Measurements from ENCODE around the gene PPP2R2B.
"Not testable (repeated sequence)": the region's sequence is repeated elsewhere in the genome, so short reads cannot be mapped to it uniquely, and the experiment has no call there.

PPP2R2B gene

GRCh38 chr5:146641941-146642340, 236.6 kb downstream of the PPP2R2B start:
- FAIRE-seq: no peak

DNA sequence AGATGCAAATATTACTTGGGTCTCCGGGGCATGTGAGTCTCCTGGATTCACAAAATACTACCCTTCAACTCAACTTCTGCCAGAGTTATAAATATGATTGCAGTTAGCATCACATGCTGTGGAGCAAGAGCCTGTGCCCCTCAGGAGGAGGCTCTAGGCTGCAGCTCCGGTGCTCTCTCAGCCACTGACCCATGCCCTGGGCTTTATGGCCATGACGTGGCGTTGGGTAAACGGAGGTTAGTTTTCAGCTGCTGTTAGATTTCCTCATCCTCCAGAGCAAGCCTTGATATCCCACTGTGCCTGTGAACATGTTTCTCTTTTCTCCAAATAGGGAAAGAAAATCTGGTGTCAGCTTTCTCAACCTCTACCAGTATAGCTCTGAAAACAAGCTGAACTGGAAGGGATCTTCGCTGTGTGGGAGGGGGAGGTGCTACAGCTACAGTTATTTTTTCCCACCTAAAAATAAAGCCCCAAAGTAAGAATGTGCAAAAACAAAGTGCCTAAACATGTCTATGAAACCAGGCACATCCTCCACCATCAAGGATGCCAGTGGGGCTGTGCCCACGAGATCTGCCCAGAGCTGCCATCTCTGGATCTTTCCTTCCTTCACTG, 238.2 kb downstream of the PPP2R2B start:
- no peak for FAIRE-seq

- no peak for FAIRE-seq
These were observed 243.1 kb downstream of the PPP2R2B start for GRCh38 chr5:146635443-146635842.

DNA sequence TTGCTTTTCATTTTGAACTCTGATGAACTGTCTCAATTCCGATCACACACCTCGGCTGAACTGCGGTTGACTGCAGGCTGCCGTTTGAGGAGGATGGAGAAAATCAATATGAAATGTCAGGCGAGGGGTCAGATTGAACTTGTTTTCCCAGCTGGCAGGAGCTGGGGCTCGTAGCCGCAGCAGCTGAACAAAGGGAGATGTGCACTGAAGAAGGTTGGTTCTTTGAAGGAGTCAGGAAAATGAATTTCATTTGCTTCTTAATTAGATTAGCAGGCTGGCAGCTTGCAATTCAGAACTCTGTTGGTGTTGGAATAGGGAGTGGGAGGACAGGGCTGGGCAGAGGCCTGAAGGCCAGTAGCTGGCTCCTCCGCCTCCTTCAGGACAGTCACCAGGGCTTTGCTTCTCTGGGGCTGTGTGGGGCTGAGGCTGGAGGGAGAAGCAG, 245.2 kb downstream of the PPP2R2B start:
- FAIRE-seq: no peak

DNA sequence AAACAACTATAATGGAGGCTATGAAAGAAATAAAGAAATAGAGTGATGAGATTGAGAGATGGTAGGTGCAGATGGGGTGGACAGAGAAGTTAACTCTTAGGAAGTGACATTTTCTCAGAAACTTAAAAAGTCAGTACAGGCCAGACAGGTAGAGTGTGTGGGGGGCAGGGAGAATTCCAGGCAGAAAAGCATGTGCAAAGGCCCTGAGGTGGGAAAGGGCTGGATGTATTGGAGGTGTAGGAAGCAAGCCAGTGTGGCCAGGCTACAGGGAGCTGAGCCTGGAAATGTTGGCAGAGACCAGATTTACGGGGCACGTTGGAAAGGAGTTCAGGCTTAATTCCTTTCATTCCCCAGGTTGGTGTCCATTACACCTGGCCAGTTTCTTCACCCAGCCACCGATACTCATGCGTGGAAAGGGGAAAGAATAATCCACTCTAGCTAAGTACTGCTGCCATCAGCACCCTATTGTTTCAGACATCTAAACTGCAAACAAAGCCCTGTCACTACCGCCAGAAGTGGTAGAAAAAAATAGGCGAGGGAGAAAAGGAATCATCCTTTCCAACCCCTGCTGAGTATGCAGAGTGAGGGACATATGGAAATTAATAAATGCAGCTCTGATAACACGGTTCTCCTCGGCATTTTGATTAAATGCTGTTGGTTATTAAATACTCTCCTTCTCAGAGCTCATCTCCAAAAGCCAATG, 245.8 kb downstream of the PPP2R2B start:
- FAIRE-seq: no peak

DNA sequence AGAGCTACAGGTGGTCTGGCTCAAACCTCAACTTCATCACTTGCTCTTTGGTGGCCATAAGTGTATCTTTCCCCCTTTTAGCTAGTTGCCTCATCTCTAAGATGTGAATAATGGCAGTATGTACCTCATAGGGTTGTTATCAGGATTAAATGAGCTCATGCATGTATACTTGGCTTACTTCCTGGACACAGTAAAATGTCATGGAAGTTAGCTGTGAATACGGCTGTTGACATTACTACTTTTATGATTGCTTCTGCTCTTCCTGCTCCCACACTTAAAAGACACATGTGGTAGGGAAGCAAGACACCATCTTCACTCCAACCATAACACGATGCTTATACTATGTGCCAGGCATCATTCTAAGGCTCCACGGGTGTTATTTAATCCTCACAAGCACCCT, 248.1 kb downstream of the PPP2R2B start:
- no peak for FAIRE-seq

- FAIRE-seq: no peak
These were observed 249.6 kb downstream of the PPP2R2B start for GRCh38 chr5:146628950-146629349.

- FAIRE-seq: no peak
These were observed 251.6 kb downstream of the PPP2R2B start for GRCh38 chr5:146626936-146627335.

GRCh38 chr5:146624179-146624578, 254.4 kb downstream of the PPP2R2B start:
- no peak for FAIRE-seq

DNA sequence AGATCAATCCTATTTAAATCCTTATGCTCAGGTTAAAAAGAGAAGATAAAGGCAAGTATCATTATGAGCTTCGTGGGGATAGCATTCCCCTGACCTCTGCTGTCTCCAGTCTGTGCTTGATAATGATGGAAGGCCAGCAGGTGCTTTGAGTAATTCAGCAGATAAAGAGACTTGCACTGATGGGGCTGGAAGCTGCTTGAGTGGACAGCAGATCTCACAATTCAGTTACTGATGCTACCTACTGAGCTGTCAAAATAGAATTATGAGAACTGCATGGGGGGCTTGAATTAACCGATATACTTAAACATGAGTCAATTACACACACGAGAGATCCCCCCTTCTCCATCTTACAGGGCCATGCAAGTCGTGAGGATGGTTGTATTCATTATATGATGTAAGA, 254.9 kb downstream of the PPP2R2B start:
- no peak for FAIRE-seq

- no peak for FAIRE-seq
These were observed 255.5 kb downstream of the PPP2R2B start for GRCh38 chr5:146623009-146623408.

- no peak for FAIRE-seq
These were observed 256.2 kb downstream of the PPP2R2B start for GRCh38 chr5:146622391-146622790.

DNA sequence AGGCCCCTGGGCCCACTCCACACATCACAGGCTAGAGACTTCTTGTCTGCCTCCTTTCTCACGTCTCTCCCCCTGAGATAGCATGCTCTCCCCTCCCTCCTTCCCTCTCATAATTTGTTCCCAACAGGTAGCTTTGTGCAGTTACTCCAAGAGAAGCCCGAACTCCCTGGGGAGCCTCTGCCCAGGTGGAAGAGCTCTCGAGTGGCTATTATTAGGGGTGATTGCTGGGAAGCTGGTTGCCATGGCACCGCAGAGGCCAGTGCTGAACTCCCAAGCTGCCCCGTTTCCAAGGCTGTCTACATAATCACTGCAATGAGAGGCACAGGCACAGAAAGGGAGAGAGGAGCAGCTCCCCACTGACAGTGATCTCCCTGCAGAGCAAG, 257.9 kb downstream of the PPP2R2B start:
- FAIRE-seq: no peak

DNA sequence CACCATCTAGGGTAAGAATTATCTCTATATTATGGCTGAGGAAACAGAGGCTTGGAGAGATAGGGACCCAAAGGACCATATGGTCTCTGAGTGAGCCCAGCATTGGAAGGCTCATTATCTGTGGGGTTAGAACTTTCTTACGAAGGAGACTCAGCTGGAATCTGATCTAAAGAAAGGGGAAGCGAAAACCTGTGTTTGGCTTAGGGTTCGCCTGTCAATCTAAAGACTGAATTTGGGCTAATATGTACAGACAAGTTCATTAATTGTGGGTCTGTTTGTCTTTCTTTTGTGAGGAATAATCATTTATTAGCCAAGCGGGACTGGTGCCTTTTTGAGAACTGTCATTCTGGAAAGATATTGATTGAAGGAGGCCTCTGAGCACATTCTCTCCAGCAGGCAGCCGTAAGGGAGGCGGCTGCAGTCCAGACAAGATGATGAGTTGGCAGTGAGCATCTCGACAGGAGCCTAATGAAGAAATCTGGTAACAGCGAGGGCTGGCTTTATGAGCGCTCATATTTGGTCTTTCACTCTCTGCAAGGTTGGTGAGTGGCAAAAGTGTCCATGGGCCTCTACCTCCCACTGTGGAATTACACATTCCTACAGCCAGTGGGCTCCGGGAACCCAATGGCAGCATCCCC, 258.4 kb downstream of the PPP2R2B start:
- FAIRE-seq: no peak

- no peak for FAIRE-seq
These were observed 260.1 kb downstream of the PPP2R2B start for GRCh38 chr5:146618434-146618833.

- FAIRE-seq: not testable (repeated sequence)
These were observed 268.8 kb downstream of the PPP2R2B start for GRCh38 chr5:146609731-146610130.

DNA sequence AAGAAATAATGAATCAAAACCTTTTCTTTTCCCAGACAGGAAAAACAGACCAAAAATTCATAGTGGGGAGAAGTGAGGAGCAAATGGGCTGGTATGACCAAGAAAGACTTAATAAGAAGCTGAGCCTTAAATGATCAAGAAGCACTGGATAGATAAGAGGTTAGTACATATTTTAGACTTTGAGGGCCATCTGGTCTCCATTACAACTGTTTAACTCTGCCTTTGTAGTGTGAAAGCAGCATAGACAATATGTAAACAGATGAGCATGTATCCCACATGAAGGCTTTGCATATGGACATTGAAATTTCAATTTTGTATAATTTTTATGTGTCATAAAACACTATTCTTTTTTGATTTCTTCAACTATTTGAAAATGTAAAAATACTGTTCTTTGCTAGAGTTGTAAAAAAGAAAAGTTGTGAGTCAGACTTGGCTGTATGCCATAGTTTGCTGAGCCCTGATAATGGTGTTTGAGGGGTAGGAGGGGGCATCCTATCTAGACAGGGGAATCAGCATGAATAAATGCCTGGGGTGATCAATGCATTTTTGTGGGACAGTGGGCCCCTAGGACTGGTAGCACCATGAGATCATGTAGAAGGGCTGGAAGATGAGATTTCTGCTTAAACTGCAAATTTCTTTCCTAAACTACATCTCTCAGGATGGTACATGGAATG, 270.8 kb downstream of the PPP2R2B start:
- no peak for FAIRE-seq

DNA sequence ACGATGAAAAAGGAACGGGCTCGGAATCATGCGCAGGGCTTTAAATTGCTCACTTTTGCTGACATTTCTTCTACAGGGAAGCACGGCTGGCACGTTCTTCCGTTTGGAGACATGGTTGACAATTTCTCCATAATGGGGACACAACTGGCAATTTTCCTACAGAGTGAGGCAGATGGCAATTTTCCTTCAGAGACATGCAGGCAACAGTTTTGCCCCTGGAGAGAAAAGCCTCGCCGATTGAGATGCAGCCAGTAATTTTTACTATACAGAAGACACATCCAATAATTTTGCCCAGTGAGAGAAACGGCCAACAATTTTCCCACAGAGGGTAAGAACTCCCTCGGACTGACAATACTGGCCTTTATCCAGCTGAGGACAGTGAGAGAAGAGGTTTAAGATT, 271.7 kb downstream of the PPP2R2B start:
- FAIRE-seq: no peak

- no peak for FAIRE-seq
These were observed 278.2 kb downstream of the PPP2R2B start for GRCh38 chr5:146600376-146600775.

GRCh38 chr5:146599261-146599660, 279.3 kb downstream of the PPP2R2B start:
- FAIRE-seq: no peak

- no peak for FAIRE-seq
These were observed 283.5 kb downstream of the PPP2R2B start for GRCh38 chr5:146595088-146595487.

GRCh38 chr5:146592352-146592751, 286.2 kb downstream of the PPP2R2B start:
- no peak for FAIRE-seq

GRCh38 chr5:146589028-146589345, 289.6 kb downstream of the PPP2R2B start:
- no peak for FAIRE-seq
